HG03565 (cell line): ENCODE data around the gene TAF1C.

Experiments used
- ATAC-seq: cut with Tn5 transposase; IDR thresholded peaks from one replicate; pipeline ENCODE4 v1.9.1; 2021; ENCODE audit warnings: mild to moderate bottlenecking, moderate library complexity; ENCODE audit not compliant: unreplicated experiment

The TAF1C gene

DNA sequence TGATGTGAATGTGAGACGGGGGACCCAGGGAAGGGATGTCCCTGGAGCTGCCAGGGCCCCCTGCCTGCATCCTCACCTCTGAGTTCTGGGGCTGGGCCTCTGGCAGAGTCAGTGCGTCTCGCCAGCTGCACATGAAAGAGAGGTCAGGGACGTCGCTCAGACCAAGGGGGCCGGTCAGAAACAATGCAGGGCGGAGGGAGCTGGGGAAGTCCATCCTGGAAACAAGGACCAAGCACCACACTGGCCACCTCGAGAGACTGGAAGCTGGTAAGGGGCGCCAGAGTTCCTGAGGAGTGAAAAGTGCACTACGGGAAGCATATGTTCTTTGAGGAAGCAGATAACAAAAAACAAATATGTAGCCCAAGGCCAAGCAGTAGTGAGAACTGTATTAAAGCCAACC is 2.1 kb downstream of the TAF1C start:
- no peak for ATAC-seq

DNA sequence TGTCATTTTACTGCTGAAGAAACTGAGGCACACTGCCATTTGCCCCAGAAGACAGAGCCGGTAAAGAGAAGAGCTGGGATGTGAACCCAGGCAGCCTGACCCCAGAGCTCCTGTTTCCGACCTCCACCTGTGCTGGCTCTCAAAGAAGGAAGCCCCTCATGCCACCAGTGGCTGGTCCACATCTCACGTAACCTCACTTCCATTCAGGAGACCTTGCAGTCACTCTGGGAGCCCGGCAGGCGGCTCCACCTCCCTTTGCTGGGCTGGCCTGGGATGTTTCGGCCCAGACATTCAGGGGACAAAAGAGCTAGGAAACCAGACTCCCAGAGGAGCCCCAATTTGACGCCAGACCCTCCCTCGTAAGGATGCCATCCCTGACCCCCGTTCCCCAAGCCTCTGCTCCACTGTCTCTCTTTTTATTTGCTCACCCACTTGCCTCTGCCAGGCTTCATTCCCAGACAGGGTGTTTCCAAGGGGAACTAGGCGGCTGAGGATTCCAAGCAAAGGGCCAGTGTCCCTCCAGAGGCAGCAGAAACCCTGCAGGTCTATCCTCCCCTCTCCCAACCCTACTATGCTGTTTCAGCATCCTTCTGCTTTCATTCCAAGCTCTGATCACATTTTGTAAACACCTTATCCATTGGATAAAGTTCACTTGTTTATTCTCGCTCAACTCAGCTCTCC is 2.8 kb downstream of the TAF1C start:
- ATAC-seq: no peak

DNA sequence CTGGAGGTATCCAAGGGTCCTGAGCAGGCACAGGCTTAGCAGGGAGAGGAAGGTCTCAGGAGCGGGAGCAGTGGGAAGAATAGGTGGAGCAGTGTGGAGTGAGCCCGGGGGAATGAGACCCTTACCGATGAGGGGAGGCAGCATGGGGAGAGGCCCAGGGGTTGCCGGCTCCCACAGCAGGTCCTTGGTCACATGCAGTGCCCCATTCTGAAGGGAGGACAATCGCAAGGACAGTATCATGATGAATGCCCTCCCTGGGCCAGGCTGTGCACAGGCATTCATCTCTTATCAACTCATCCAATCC is 3.3 kb downstream of the TAF1C start:
- no peak for ATAC-seq

DNA sequence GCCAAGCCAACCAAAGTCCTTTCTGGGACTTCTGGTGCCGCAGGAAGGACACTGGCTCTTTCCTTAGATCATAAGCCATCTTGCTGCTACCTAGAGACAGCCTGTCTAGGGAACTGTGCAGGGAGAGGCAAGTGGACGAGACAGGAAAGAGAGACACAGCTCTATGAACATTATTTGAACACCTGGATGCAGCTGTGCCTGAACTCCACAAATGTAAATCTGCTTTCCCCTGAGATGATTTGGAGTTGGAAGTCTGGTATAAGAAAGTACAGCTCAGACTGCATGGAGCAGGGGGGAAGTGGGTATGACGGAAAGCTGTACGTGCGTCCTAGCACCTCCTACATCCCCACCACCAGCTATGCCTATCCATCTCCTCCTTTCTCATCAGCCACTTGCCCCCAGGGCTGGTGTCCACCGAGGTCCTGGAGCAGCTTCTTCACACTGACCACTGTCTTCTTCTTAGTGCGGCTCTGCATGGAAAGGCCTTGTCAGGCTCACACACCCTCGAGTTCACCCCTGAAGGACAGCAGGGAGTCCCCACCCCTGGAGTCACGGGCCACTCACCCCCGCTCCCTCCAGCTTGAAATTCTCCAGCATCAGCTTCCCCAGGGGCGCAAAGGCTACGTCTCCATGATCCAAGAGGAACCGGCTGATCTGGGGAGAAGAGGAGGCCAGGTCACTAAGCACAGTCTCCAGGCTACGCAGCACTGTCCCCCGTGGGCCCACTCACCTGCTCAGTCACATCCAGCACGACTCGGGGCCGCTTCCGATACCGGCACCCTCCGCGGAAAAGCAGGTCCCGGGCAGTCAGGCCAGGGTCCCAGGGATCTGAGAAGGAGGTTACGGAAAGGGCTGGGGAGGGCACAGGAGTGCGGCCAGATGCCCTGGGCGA is 3.9 kb downstream of the TAF1C start:
- ATAC-seq: no peak

DNA sequence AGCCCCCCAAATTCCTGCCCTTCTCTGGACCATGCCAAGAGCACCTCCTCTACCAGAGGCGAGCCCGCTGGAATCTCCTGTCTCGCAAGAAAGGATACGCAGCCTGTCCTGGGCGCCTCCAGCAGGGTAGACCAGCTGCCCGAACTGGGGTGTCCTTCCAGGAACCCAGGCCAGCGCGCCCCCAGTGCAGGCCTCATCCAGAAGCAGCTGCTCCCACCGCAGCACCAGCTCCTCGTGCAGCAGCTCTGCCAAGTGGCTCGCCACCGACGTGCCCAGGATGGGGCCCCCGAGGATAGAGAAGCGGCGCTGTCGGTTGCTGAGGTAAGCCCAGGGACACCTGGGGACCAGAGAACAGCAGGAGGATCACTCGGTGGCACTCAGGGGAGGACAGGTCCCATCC is 4.8 kb downstream of the TAF1C start:
- ATAC-seq: no peak

DNA sequence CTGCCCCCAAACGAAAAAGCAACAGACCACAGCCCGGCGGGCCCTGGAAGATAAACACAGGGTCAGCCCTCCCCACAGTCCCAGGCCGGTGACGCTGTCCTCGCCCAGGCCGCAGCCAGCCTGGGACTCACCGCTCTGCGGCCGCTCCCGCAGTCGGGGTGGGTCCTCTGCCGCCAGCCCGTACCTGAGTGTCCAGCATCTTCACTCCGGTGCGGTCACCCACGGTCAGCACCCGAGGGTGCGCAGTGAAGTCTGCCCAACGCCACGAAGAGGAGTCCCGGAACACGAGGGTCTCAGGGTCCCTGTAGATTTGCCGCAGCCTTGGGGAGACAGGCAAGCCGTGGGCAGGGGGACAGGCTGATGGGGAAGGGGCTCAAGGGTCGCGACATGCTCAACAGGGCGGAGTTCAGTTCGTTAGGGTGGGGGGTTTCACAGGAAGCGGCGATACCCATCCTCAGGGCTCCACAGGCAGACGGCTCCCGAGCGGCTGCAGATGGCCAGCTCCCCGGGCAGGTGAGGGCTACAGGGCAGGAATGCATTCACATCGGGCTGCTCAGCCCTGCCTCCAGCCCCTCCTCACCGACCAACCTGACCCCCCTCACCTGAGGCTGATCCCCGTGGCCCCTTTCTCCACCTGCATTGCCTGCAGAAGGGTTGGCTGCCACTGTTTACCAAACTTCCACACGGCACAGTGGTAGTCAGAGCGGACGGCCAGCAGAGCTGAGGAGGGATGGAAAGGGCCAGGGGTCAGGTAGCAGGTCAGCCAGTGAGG is 5.5 kb downstream of the TAF1C start:
- no peak for ATAC-seq

- ATAC-seq: no peak
These were observed 6.2 kb downstream of the TAF1C start for GRCh38 chr16:84180519-84181140.

- no peak for ATAC-seq
These were observed 7.1 kb downstream of the TAF1C start for GRCh38 chr16:84179612-84180320.

DNA sequence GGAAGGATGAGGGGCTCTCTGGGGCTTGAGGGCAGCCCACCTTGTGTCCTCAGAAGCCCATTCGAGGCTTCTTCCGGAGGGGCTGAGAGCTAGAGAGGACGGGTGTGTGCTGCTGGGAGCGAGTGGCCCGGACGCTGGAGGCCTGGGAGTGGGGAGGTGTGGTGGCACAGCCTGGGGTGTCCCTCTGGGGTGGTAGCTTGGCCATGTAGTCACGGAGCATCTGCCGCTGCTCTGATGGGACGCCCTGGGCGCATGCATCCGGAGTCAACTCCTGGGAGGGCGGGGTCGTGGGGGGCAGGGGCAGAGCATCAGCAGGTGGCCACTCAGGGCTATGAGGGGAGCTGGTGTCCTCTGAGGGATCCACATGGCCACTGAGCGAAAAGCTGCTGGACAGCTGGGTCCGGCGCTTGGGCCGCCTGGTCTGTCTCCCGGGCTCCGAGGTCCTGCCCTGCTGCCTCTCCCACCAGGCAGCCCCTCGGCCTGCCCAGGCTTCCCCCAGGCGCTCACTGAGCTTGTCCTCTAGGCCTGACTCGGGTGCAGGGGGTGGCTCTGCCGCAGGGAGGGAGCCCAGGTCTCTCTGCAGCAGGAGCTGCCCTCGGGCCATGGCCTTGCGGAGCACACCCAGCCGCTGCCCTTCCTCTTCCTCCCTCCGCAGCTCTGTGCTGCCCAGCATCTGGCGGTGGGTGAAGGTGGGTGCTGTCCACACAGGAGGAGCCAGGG is 7.8 kb downstream of the TAF1C start:
- ATAC-seq: no peak

- ATAC-seq: no peak
These were observed 8.6 kb downstream of the TAF1C start for GRCh38 chr16:84178146-84178765.

DNA sequence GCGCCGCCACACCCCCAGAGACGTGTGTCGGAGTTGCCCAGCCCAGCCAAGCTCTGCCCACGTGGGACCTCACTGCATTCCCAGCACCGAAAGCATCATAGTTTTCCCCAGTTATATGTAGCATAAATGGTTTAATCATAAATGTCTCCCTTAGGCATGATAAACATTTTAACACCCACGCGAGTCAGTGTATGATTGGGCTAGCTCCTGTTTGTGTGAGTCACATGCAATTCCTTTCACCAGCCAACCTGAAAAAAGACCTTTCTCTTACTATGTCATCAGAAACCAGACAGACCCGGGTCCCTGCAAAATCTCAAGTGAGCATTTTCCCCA is 9.2 kb downstream of the TAF1C start:
- ATAC-seq: no peak

DNA sequence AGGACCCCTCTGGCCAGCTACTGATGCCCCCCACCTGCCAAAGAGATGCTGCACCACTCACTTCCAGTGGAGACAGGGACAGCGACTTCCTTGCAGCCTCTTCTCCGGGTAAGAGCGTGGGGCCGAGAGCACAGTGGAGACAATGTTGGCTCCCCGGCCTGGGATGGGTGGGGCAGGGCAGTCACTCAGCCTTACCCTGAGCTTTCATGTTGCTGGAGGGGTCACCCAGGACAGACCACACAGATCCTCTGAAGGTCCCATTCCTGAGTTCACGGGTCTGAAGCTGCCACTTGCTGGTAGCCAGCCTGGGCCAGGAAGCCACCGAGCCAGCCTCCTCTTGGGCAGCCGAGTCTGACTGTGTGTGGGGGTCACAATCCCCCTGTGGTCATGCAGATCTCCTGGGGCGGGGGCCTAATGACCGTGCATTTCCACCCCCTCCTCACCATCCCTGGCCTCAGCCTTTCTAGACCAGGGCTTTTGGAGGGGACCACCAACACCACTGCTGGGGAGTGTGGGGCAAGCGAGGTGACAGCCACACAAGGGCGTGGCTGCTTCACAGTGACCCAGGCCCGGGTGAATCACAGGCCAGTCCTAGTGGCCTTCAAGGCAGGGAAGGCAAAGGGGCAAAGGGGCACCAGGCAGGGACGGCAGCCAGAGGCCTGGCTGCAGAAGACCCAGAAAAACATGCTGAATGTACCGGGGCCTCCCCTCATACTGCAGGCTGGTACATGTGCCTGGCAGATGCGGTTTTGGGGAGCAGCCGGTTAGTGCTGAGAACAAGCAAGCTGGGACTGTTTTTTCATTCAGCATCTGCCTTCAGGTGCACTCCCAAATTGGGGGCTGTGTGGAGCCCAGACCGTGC is 10.4 kb downstream of the TAF1C start:
- ATAC-seq: no peak

GRCh38 chr16:84175350-84176081 is 11.3 kb downstream of the TAF1C start:
- no peak for ATAC-seq

- no peak for ATAC-seq
These were observed 12.5 kb downstream of the TAF1C start for GRCh38 chr16:84174396-84174795.

DNA sequence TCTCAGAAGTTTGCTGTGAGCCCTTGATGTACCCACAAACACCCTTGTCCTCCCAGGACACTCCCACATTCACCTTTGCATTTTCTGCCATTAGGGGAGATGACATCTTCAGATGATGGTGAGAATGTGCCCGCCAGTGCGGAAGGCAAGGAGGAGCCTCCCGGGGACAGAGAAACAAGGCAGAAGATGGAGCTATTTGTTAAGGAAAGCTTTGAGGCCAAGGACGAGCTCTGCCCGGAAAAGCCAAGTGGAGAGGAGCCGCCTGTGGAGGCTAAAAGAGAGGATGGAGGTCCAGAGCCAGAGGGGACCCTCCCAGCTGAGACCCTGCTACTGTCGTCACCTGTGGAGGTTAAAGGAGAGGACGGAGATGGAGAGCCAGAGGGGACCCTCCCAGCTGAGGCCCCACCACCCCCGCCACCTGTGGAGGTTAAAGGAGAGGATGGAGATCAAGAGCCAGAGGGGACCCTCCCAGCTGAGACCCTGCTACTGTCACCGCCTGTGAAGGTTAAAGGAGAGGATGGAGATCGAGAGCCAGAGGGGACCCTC is 17.0 kb downstream of the TAF1C start:
- no peak for ATAC-seq

- ATAC-seq: no peak
These were observed 19.8 kb downstream of the TAF1C start for GRCh38 chr16:84166796-84167695.

DNA sequence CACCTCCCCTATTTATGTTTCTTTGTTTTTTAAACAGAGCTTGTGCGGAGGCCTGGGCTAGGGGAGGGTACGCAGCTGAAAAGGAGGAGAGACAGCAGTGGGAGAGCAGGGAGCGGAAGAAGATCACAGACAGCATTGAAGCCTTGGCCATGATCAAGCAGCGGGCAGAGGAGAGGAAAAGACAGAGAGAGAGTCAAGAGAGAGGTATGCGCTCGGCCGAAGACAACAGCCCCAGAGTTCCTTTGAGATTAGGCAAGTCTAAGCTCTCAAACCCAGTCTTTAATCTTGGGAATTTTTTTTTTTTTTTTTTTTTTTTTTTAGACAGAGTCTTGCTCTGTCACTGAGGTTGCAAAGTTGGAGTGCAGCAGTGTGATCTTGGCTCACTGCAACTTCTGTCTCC is 21.1 kb downstream of the TAF1C start:
- ATAC-seq: no peak
